Measurements from ENCODE around the gene TCEA3.

DNA sequence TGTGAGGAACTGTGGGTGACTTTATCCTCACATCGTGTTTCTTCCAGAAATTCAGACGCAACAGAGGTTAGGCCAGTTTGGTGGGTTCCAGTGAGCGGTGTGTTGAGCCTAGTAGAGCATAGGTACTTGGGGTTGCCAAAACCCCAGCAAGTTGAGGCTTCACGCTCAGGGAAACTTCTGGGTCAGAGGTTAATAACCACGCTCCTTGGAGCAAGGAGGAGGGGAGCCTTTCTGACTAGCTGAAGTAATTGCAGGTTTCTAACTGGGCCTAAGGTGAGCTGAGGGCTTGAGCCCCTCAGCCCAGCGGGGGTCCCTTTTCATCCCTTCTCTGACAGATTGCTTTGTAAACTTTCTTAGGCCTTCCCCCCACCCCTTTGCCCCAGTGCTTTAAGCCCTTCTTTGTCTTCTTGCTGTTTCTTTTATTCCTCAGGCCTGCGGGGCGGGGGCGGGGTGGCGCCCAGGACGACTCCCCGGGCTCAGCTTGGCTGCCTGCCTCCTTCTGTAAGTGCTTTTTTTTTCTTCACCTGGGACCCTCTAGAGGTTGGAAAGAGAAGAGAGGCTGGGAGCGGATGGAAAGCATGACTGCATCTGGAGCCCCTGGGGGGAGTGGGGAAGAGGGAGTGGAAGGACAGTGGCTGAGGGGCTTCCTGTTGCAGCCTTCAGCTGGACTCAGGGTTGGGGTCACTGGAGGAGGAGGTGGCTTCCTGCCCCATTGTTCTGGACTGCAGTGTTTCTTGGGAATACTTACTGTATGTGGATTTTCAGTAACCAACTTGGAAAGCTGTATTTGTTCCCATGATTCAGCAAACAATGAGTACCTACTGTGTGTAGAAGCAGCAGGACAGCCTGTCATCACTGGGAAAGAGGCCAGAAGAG lies 53.6 kb downstream of the TCEA3 start:
- TF ChIP-seq CTCF (conservative IDR thresholded peaks at IDR 0.05) = no peak
- no peak for TF ChIP-seq ZFX (IDR thresholded peaks at IDR 0.05)
